ENCODE data around the gene GPATCH11. TPM values are rescaled to one million over a fixed set of nuclear protein-coding genes. Genes with fewer than 3 reads are reported as not detected.

Gene GPATCH11
- polyA plus RNA-seq, 1 experiment, result 2.0 TPM

DNA sequence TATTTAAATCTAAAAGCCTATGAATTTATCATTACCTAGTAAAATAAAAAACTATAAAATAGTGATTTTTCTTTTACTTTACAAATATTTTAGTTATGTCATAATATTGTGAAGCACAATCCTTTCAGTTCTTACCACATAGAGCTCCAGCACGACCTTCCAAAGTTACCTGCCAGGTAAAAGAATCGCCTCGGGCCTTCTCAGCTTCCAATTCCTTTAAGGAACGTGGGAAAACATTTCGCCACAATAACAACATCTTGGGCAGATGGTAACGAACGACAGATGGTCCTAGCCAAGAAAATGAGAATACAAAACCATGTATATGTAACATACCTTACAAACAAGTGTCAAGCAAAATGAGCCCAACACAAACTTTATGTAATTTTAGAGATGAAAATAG lies 23.9 kb upstream of the GPATCH11 start:
- H3K4me3 ChIP-seq (ENCODE audit: low read depth, low read length), result no peak overlapping the region
- POLR2A ChIA-PET, result no interaction called here
- peaks cover 4% of the 10 kb centered on the region for H3K36me3 ChIP-seq (ENCODE audit: control insufficient read depth, insufficient read depth, low read length)

DNA sequence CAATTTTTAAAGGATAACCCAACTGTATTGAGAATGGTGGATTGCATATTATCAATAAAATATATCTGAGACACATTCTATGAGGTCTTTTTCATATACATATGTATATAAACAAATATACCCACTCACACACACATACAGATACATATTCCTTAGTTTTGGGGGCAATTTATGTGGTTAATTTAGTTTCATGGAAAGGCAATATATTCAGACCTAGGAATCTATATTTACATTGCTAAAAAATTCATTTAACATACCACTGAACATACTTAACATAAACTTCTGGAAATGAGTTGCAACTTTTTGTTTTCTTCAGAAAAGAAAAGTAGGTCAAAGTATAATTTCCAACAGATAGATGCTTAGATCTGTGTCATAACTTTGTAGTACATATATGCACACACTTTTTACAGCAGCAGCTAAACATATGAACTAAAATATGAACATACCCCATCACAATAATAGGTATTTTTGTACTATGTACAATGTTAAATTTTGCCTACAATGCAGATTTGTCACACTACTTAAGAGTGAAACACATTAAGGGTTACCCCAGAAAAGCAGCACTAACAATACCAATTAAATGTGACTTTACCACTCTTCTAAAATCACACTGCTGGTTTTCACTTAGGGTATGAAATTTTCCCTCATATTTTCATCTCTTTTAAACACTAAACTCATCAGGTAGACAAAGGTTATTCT lies 23.2 kb upstream of the GPATCH11 start:
- H3K36me3 ChIP-seq (ENCODE audit: control insufficient read depth, insufficient read depth, low read length), result peaks cover 4% of the 10 kb centered on the region
- TF ChIP-seq, protein P1, sequence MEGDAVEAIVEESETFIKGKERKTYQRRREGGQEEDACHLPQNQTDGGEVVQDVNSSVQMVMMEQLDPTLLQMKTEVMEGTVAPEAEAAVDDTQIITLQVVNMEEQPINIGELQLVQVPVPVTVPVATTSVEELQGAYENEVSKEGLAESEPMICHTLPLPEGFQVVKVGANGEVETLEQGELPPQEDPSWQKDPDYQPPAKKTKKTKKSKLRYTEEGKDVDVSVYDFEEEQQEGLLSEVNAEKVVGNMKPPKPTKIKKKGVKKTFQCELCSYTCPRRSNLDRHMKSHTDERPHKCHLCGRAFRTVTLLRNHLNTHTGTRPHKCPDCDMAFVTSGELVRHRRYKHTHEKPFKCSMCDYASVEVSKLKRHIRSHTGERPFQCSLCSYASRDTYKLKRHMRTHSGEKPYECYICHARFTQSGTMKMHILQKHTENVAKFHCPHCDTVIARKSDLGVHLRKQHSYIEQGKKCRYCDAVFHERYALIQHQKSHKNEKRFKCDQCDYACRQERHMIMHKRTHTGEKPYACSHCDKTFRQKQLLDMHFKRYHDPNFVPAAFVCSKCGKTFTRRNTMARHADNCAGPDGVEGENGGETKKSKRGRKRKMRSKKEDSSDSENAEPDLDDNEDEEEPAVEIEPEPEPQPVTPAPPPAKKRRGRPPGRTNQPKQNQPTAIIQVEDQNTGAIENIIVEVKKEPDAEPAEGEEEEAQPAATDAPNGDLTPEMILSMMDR (IDR thresholded peaks at IDR 0.05; ENCODE audit: insufficient read depth, low read depth, low read length), result no peak
- POLR2A ChIA-PET, result no interaction called here
- CTCF ChIA-PET, result interaction anchor here (1.2 kb wide), 1 partner anchor 17 kb away, joined by 3 read pairs; no protein-coding TSS in a partner anchor
- no peak for DNase-seq (ENCODE audit: low read depth)
- no peak overlapping the region for H3K4me3 ChIP-seq (ENCODE audit: low read depth, low read length)
- H3K27me3 ChIP-seq (ENCODE audit: control insufficient read depth, insufficient read depth, low read length), result no peaks in the 10 kb centered on the region

More for the DNA sequence above, 23.9 kb upstream of the GPATCH11 start:
- H3K27me3 ChIP-seq (ENCODE audit: control insufficient read depth, insufficient read depth, low read length), result no peaks in the 10 kb centered on the region
- CTCF ChIA-PET, result interaction anchor here (0.7 to 1.2 kb wide), 2 partner anchors 18 to 19 kb away, joined by 3 read pairs; no protein-coding TSS in a partner anchor
- DNase-seq (ENCODE audit: low read depth), result no peak
- TF ChIP-seq, protein P1 (IDR thresholded peaks at IDR 0.05; ENCODE audit: insufficient read depth, low read depth, low read length), result no peak

DNA sequence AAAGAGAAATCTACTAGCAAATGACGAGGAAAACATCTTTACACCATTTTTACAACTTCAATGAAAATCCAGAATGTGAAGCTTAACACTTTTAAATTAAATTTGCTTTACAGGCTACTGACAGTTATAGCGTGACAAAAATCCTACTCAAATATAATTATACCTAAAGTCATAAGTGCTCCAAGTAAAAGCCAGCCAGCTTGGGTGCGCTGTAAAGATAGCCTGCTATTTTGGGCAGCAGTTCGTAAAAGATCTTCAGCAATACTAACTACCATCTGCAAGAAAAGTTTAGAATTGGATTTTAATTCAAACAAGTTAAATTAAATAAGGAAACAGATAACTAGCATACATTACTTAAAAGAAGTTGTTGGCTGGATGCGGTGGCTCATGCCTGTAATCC lies 22.5 kb upstream of the GPATCH11 start:
- POLR2A ChIA-PET, result no interaction called here
- no peak overlapping the region for H3K4me3 ChIP-seq (ENCODE audit: low read depth, low read length)
- CTCF ChIA-PET, result no interaction called here
- no peak for DNase-seq (ENCODE audit: low read depth)
- peaks cover 4% of the 10 kb centered on the region for H3K36me3 ChIP-seq (ENCODE audit: control insufficient read depth, insufficient read depth, low read length)
- TF ChIP-seq, protein P1 (IDR thresholded peaks at IDR 0.05; ENCODE audit: insufficient read depth, low read depth, low read length), result no peak
- no peaks in the 10 kb centered on the region for H3K27me3 ChIP-seq (ENCODE audit: control insufficient read depth, insufficient read depth, low read length)

DNA sequence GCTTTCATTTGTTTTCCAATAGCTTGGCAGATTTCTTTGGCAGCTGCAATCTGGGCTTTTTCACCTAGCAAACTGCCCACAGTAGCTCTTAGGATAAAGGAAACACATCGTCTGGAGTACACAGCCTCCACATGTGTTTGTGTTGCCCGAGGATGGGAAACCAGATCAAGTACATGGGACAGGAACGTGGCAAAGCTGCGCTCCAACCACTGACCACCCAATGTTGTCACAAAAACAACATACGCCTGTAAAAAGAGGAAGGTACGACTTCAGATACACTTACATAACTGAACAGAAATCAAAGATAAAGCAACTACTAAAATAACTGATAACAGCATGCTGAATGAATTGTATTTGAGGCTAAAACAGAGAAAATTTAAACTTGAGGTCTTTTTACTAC lies 15.6 kb upstream of the GPATCH11 start:
- ChIA-PET CTCF (no interaction called here), POLR2A (no interaction called here)
- Histone ChIP-seq H3K27me3 (ENCODE audit: control insufficient read depth, insufficient read depth, low read length) (no peaks in the 10 kb centered on the region), H3K4me3 (ENCODE audit: low read depth, low read length) (no peak overlapping the region), H3K36me3 (ENCODE audit: control insufficient read depth, insufficient read depth, low read length) (peaks cover 12% of the 10 kb centered on the region)
- no peak for DNase-seq (ENCODE audit: low read depth)
- TF ChIP-seq, protein P1 (IDR thresholded peaks at IDR 0.05; ENCODE audit: insufficient read depth, low read depth, low read length), result no peak

DNA sequence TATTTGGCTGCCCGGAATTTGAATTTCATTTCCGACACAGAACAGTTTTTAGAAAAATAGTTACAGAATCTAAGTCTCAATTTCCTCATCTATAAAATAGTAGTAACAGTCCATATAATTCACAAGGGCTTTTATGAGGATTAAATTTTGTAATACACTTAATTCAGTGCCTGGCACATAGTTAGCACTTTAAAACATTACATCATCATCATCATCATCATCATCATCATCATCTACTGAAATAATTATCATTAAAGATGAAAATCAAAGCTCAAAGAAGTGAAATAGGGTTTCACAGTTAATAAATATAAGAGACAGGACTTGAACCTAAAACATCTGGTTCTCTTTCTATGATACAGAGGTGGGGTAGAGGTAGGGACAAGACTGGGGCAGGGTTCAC lies 13.4 kb upstream of the GPATCH11 start:
- ChIA-PET POLR2A (no interaction called here), CTCF (no interaction called here)
- Histone ChIP-seq H3K4me3 (ENCODE audit: low read depth, low read length) (no peak overlapping the region), H3K27me3 (ENCODE audit: control insufficient read depth, insufficient read depth, low read length) (no peaks in the 10 kb centered on the region), H3K36me3 (ENCODE audit: control insufficient read depth, insufficient read depth, low read length) (peaks cover 8% of the 10 kb centered on the region)
- TF ChIP-seq, protein P1 (IDR thresholded peaks at IDR 0.05; ENCODE audit: insufficient read depth, low read depth, low read length), result no peak
- no peak for DNase-seq (ENCODE audit: low read depth)
